Measurements from ENCODE around the gene HACD2. TPM values are rescaled to one million over a fixed set of nuclear protein-coding genes. Genes with fewer than 3 reads are reported as not detected.

Gene HACD2
- total and polyA plus RNA-seq, 5 donors = 11.8 to 37.8 (median 20.8) TPM

DNA sequence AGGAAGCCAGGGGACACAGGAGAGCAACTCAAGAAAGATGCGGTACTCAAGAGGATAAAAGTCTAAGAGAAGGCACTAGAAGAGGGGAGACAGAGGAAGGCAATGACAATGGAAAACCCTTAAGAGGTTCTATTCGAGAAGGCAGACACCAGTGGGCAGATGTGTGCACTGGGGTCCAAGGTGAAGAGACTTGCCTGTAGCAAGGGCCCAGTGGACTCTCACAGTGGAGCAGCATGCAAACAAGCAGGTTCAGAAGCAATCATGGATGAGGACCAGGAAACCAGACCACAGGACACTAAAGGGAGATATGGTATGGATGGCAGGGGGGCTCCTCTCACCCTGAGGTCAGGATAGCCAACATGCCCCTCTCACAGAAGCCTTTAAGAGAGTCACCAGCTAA lies 138.6 kb downstream of the HACD2 start:
- WGBS = 59% methylated on average over 2 of the region's 2 CpGs
- peak overlapping the region; percentile 92 for H3K4me3 ChIP-seq (ENCODE audit: low read length)
- DNase-seq (no peak), ATAC-seq (no peak)
- peak overlapping the region; percentile 10 for H3K27ac ChIP-seq (ENCODE audit: low read length)
- H3K4me1 ChIP-seq (ENCODE audit: control insufficient read depth, insufficient read depth, low read length) = no peaks in the 10 kb centered on the region
- intact Hi-C loops (cut with DNase I) = loop anchor here in 3 of 4 donors (5.0 to 10.0 kb wide), 4 partner anchors 46 to 119 kb away; no protein-coding TSS in a partner anchor
- H3K27me3 ChIP-seq (ENCODE audit: control insufficient read depth, insufficient read depth) = no peaks in the 10 kb centered on the region
- no peaks in the 10 kb centered on the region for H3K9me3 ChIP-seq (ENCODE audit: control insufficient read depth, low read length)

DNA sequence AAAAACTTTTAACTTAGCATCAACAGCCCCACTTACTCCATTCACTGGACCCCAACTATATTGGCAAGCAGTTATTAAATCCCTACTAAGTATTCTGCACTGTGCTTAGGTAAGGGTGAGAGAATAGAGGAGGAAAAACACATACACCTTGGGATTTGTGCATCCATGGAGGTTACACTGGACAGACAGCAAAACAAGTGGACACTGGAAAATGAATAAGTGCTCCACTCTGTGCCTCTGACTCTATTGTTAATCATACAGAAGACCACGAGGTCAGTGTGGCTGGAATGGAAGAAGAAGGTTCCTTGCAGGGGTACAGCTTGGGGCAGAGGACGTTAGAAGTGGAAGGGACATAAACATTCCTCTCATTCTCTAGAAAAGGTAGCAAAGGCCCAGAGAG lies 139.2 kb downstream of the HACD2 start:
- Histone ChIP-seq H3K9me3 (ENCODE audit: control insufficient read depth, low read length) (no peaks in the 10 kb centered on the region), H3K4me1 (ENCODE audit: control insufficient read depth, insufficient read depth, low read length) (no peaks in the 10 kb centered on the region), H3K4me3 (ENCODE audit: low read length) (peak overlapping the region; percentile 92), H3K27ac (ENCODE audit: low read length) (peak overlapping the region; percentile 10), H3K27me3 (ENCODE audit: control insufficient read depth, insufficient read depth) (no peaks in the 10 kb centered on the region)
- intact Hi-C loops (cut with DNase I) = loop anchor here in 3 of 4 donors (5.0 to 10.0 kb wide), 4 partner anchors 47 to 118 kb away; no protein-coding TSS in a partner anchor
- 38% methylated on average over 2 of the region's 2 CpGs for WGBS
- DNase-seq (no peak), ATAC-seq (no peak)

DNA sequence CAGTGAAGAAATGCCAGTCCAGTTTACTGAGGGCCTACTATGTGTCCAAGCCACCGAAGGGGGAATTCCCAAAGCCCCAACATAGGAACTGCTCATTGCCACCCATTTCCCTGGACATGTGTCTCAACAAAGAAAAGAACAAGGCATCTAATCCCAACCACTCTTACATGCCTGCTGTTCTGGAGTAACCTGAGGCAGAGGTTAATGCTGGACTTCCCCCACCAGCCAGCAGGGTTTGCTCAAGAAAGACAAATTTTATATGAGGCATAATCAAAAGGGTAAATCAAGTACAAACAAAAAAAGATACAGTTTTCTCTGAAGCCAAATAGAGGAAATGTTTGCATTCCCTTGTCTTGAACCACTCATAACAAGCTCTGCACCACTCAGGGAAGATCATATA lies 140.1 kb downstream of the HACD2 start:
- H3K27ac ChIP-seq (ENCODE audit: low read length) = peak overlapping the region; percentile 53

DNA sequence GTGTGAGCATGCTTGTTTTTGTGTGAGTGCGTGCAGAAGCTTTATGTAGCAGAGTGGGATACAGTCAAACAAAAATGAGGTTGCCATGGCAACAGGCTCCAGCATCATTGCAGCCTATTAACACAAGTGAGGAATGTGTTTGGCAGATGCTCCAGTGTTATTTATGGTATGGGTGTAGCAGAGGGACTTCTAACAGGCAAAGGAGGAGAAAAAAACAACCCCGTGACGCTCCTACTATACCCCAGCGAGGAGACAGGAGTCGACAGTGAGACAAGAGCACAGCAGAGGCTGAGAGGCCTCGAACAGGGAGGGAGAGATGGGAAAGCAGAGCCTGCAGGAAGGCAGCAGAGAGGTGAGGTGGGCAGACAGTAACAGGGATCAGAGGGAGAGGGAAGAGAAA lies 140.8 kb downstream of the HACD2 start:
- Histone ChIP-seq H3K4me3 (ENCODE audit: low read length) (no peak overlapping the region), H3K9me3 (ENCODE audit: control insufficient read depth, low read length) (no peaks in the 10 kb centered on the region), H3K27ac (ENCODE audit: low read length) (peak overlapping the region; percentile 53), H3K4me1 (ENCODE audit: control insufficient read depth, insufficient read depth, low read length) (no peaks in the 10 kb centered on the region), H3K27me3 (ENCODE audit: control insufficient read depth, insufficient read depth) (no peaks in the 10 kb centered on the region)
- 48% methylated on average over 6 of the region's 6 CpGs for WGBS
- ATAC-seq (peak; percentile 28 to 47), DNase-seq (no peak)
- intact Hi-C loops (cut with DNase I) = loop anchor here in 1 of 4 donors (10.0 kb wide), 1 partner anchor 109 kb away; no protein-coding TSS in a partner anchor

More for the DNA sequence above, 140.1 kb downstream of the HACD2 start:
- DNase-seq (no peak), ATAC-seq (no peak)
- Histone ChIP-seq H3K4me3 (ENCODE audit: low read length) (peak overlapping the region; percentile 4), H3K4me1 (ENCODE audit: control insufficient read depth, insufficient read depth, low read length) (no peaks in the 10 kb centered on the region), H3K9me3 (ENCODE audit: control insufficient read depth, low read length) (no peaks in the 10 kb centered on the region), H3K27me3 (ENCODE audit: control insufficient read depth, insufficient read depth) (no peaks in the 10 kb centered on the region)
- 59% methylated on average over 1 of the region's 1 CpG for WGBS
- intact Hi-C loops (cut with DNase I) = loop anchor here in 3 of 4 donors (5.0 to 10.0 kb wide), 4 partner anchors 48 to 117 kb away; no protein-coding TSS in a partner anchor

DNA sequence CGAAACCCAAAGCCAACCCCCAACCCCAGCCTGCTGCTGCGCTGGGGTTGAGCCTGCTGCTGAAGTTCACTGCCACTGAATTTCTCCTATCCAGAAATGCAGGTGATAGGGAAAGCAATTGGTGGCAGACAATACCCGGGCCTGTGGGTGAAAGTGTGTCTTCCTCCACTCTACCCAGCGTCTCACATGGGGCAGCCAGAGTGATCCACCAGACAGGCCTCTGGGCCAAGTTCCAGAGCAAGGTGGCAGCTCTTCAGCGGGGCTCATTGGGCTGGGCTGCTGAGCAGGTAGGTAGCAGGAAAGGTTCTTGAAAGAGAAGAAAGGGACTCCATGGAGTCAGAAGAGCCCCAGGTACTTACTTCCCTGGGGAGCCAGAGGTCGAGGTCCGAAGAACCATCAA lies 141.9 kb downstream of the HACD2 start:
- 69% methylated on average over 7 of the region's 7 CpGs for WGBS
- Histone ChIP-seq H3K4me1 (ENCODE audit: control insufficient read depth, insufficient read depth, low read length) (no peaks in the 10 kb centered on the region), H3K9me3 (ENCODE audit: control insufficient read depth, low read length) (no peaks in the 10 kb centered on the region), H3K4me3 (ENCODE audit: low read length) (no peak overlapping the region), H3K27ac (ENCODE audit: low read length) (peak overlapping the region; percentile 65), H3K27me3 (ENCODE audit: control insufficient read depth, insufficient read depth) (no peaks in the 10 kb centered on the region)
- intact Hi-C loops (cut with DNase I) = loop anchor here in 1 of 4 donors (10.0 kb wide), 1 partner anchor 108 kb away; no protein-coding TSS in a partner anchor
- peak in 1 of 2 donors; percentile 15 for ATAC-seq
- no peak for DNase-seq

DNA sequence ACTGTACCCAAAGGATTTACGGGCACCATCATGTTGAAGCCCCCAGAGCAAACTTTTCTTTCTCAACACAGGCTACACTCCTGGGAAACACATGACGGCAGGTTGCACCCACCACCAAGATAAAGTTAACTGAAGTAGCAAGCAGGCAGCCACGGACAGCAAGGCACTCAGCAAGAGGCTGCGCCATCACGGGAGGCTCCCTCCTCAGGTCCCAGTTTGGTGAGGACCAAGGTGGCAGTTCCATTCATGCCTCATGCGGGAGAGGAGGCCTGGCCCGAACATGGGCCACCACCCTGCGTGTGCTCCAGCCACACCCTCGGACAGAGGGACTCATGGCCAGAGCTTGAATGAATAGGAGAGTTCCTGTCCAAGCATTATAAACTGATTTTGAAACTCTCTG lies 142.7 kb downstream of the HACD2 start:
- H3K4me1 ChIP-seq (ENCODE audit: control insufficient read depth, insufficient read depth, low read length) = no peaks in the 10 kb centered on the region
- no peaks in the 10 kb centered on the region for H3K9me3 ChIP-seq (ENCODE audit: control insufficient read depth, low read length)
- intact Hi-C loops (cut with DNase I) = loop anchor here in 1 of 4 donors (10.0 kb wide), 1 partner anchor 107 kb away; no protein-coding TSS in a partner anchor
- no peak for ATAC-seq
- DNase-seq = no peak
- no peak overlapping the region for H3K4me3 ChIP-seq (ENCODE audit: low read length)
- no peaks in the 10 kb centered on the region for H3K27me3 ChIP-seq (ENCODE audit: control insufficient read depth, insufficient read depth)
- no peak overlapping the region for H3K27ac ChIP-seq (ENCODE audit: low read length)
- WGBS = 73% methylated on average over 9 of the region's 9 CpGs

Other genes with a start within 250 kb of the HACD2 start
- 100 to 1,000 TPM; 125 to 220 (median 210) TPM for gene ADCY5, start 136.0 kb downstream of the HACD2 start, total RNA-seq
- 90.4 TPM for gene ADCY5, start 136.0 kb downstream of the HACD2 start, polyA plus RNA-seq